ENCODE measurements around the gene ITGA5. TPM values are rescaled to one million over a fixed set of nuclear protein-coding genes. Genes with fewer than 3 reads are reported as not detected.

ITGA5 gene
- total RNA-seq, 1 donor from 2014 or later: 109 TPM

DNA sequence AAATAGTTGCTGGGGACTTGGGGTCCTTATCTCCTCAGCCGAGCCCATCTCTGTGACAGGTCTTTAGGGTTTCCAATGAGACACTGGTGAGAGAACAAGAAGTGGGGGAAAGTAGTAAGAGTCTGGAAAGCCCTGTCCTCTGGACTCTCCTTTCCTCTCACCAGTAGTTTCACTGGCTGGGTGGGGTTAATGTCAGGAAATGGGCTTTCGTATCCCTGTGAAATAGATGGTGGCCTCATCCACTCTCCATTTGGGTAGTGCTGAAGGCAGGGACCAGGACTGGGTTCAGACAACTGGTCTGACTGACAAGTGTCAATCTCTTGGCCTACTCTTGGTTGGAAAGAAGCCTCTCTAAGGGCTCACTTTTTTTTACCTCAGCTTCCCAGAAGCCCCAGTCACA is 42.1 kb downstream of the ITGA5 start:
- Histone ChIP-seq H3K36me3 (ENCODE audit: control insufficient read depth, insufficient read depth, low read length) (no peaks in the 10 kb centered on the region), H3K27me3 (ENCODE audit: control insufficient read depth, insufficient read depth, low read length) (no peaks in the 10 kb centered on the region), H3K4me3 (ENCODE audit: low read depth, low read length) (no peak overlapping the region)
- TF ChIP-seq, protein P1, sequence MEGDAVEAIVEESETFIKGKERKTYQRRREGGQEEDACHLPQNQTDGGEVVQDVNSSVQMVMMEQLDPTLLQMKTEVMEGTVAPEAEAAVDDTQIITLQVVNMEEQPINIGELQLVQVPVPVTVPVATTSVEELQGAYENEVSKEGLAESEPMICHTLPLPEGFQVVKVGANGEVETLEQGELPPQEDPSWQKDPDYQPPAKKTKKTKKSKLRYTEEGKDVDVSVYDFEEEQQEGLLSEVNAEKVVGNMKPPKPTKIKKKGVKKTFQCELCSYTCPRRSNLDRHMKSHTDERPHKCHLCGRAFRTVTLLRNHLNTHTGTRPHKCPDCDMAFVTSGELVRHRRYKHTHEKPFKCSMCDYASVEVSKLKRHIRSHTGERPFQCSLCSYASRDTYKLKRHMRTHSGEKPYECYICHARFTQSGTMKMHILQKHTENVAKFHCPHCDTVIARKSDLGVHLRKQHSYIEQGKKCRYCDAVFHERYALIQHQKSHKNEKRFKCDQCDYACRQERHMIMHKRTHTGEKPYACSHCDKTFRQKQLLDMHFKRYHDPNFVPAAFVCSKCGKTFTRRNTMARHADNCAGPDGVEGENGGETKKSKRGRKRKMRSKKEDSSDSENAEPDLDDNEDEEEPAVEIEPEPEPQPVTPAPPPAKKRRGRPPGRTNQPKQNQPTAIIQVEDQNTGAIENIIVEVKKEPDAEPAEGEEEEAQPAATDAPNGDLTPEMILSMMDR (IDR thresholded peaks at IDR 0.05; ENCODE audit: insufficient read depth, low read length, poor library complexity, severe bottlenecking): no peak
- DNase-seq (ENCODE audit: low read depth): no peak

DNA sequence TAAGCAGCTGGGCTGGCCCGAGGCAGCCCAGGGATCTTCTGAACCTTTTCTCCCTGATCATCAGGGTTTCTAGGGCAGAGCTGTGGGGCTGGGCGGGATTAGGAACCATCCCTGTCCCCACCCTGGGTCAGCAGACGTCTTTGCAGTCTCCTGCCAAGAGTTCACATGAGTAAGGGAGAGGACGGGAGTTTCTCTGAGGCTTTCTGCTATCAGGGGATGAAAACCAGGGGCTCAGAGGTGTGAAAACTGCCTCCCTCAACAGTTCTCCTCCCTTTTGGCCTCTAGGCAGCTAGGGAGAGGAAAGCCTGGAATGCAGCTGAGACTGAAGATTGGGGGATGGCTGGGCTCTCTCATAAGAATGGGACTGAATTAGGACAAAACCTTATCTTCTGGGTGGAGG is 42.5 kb downstream of the ITGA5 start:
- Histone ChIP-seq H3K36me3 (ENCODE audit: control insufficient read depth, insufficient read depth, low read length) (no peaks in the 10 kb centered on the region), H3K4me3 (ENCODE audit: low read depth, low read length) (no peak overlapping the region), H3K27me3 (ENCODE audit: control insufficient read depth, insufficient read depth, low read length) (no peaks in the 10 kb centered on the region)
- DNase-seq (ENCODE audit: low read depth): no peak
- TF ChIP-seq, protein P1 (IDR thresholded peaks at IDR 0.05; ENCODE audit: insufficient read depth, low read length, poor library complexity, severe bottlenecking): no peak

DNA sequence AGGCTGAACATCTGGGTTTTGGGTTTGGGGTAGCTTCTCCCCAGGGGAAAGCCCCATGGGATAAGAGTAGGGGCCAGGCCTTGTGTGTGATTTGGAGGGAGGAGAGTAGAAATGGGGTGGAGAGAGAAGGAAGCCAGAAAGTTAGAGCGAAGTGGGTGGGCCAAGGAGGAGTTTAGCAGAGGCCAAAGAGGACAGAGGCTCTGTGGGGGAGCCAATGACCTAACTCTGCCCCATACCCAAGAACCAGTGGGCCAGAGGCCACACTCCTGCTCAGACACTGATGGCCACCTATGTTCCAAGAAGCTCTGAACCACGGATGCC is 43.8 kb downstream of the ITGA5 start:
- TF ChIP-seq, protein P1 (IDR thresholded peaks at IDR 0.05; ENCODE audit: insufficient read depth, low read length, poor library complexity, severe bottlenecking): no peak
- no peaks in the 10 kb centered on the region for H3K36me3 ChIP-seq (ENCODE audit: control insufficient read depth, insufficient read depth, low read length)
- H3K4me3 ChIP-seq (ENCODE audit: low read depth, low read length): no peak overlapping the region
- H3K27me3 ChIP-seq (ENCODE audit: control insufficient read depth, insufficient read depth, low read length): no peaks in the 10 kb centered on the region
- DNase-seq (ENCODE audit: low read depth): no peak

DNA sequence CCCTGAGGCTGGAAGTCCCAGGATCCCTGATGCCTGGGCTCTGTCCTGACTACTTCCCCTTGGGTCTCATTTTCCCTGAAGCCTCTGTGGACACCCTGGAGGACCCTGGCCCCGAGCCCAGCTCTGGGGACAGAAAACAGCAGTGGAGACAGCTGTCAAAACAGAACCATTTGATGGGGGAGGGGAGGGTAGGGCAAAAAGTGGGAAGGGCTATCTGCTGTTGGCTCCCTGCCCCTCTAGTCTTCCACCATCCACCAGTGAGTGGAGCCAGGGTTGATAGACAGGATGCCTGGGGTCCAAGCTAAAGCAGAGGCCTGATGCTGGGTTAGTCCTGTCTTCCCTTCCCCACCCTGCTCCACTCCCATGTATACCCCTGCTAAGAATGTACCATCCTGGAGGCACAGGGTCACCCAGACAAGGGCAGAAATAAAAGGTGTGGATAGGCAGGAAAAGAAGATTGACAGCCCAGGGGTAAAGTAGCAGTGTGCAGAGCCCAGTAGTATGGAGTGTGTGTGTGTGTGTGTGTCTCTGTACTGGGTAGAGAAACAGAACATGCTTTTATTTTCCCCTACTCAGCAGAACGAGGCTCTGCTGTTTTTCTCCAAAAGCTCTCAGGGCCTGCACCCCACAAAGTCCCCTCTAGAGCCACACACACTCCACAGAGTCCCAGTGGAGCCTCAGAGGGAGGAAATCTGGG is 44.4 kb downstream of the ITGA5 start:
- no peaks in the 10 kb centered on the region for H3K27me3 ChIP-seq (ENCODE audit: control insufficient read depth, insufficient read depth, low read length)
- no peaks in the 10 kb centered on the region for H3K36me3 ChIP-seq (ENCODE audit: control insufficient read depth, insufficient read depth, low read length)
- TF ChIP-seq, protein P1 (IDR thresholded peaks at IDR 0.05; ENCODE audit: insufficient read depth, low read length, poor library complexity, severe bottlenecking): no peak
- H3K4me3 ChIP-seq (ENCODE audit: low read depth, low read length): no peak overlapping the region
- no peak for DNase-seq (ENCODE audit: low read depth)

DNA sequence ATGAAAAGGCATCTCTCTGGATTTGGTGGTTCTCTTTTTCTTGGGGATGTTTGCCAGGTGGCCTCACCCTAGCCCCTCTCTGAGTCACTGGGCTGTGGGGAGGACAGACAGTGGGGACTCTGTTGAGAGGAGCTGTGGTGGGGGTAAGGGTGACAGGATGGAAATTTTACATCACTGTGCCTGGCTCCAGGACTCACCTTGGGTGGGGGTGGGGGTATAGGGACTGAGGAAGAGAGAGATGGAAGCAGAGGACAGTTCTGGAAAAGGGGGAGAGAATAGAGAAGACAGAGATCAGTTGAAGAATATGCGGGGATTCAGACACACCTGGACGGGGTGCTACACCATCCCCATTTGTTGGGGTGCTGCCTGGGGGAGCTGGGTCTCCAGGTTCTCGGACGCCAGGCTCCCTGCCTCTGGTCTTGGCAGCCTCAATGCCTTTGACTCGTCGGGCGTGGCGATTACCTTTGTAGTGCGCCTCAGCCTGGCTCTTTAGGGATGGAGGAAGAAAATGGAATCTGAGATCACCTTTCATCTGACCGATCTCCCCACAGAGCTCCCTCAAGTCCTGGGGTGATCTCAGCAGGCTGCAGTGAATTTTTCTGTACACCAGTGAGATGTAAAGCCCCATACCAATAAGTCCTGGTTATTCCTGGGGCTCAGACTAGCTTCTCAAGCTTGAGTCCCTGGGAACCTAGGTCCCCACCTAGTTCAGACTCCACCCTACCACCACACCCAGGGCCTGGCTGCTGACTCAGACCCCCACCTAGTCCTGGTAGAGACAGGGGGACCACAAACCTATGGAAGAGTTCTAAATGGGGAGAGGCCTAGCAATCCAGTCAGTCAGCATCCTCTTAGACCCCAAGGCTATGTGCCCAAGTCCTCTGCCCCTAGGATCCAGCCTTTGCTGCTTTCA is 45.2 kb downstream of the ITGA5 start:
- no peak for DNase-seq (ENCODE audit: low read depth)
- Histone ChIP-seq H3K27me3 (ENCODE audit: control insufficient read depth, insufficient read depth, low read length) (no peaks in the 10 kb centered on the region), H3K36me3 (ENCODE audit: control insufficient read depth, insufficient read depth, low read length) (no peaks in the 10 kb centered on the region), H3K4me3 (ENCODE audit: low read depth, low read length) (no peak overlapping the region)
- TF ChIP-seq, protein P1 (IDR thresholded peaks at IDR 0.05; ENCODE audit: insufficient read depth, low read length, poor library complexity, severe bottlenecking): no peak
